Neuronal stem cell (in vitro differentiated cells): ENCODE data around the gene DGLUCY.
"Not testable (repeated sequence)": the region's sequence is repeated elsewhere in the genome, so short reads cannot be mapped to it uniquely, and the experiment has no call there.

Experiments used
- DNase-seq: peaks from one replicate; pipeline ENCODE4 v3.0.0-alpha.2; 2013; ENCODE audit warnings: low spot score
- H2AFZ ChIP-seq: one replicate; pipeline ENCODE4 v1.6.1; 2013; ENCODE audit warnings: mild to moderate bottlenecking, low read length, inconsistent platforms
- H2AK5ac ChIP-seq: 2 replicates; pipeline ENCODE4 v1.6.1; 2013; ENCODE audit warnings: low read depth, mild to moderate bottlenecking, inconsistent platforms, low read length, moderate library complexity, mixed read lengths
- H2BK120ac ChIP-seq: 2 replicates; pipeline ENCODE4 v1.6.1; 2013; ENCODE audit warnings: low read depth, mild to moderate bottlenecking, inconsistent platforms, low read length, moderate library complexity, mixed read lengths
- H2BK12ac ChIP-seq: one replicate; pipeline ENCODE4 v1.6.1; 2013; ENCODE audit warnings: low read length, inconsistent platforms
- H2BK15ac ChIP-seq: 2 replicates; pipeline ENCODE4 v1.6.1; 2013; ENCODE audit warnings: mild to moderate bottlenecking, low read length, inconsistent platforms, mixed read lengths
- H2BK5ac ChIP-seq: one replicate; pipeline ENCODE4 v1.6.1; 2013; ENCODE audit warnings: inconsistent platforms, mild to moderate bottlenecking, low read length, moderate library complexity
- H3K14ac ChIP-seq: one replicate; pipeline ENCODE4 v1.6.1; 2013; ENCODE audit warnings: low read length, inconsistent platforms
- H3K18ac ChIP-seq: 2 replicates; pipeline ENCODE4 v1.6.1; 2013; ENCODE audit warnings: low read length, inconsistent platforms
- H3K23ac ChIP-seq: 2 replicates; pipeline ENCODE4 v1.6.1; 2013; ENCODE audit warnings: low read depth, mild to moderate bottlenecking, mixed read lengths, low read length, inconsistent platforms; ENCODE audit not compliant: poor library complexity
- H3K27ac ChIP-seq: replicated peaks from 3 replicates; pipeline ENCODE4 v1.5.1; 2013; ENCODE audit warnings: low read length, inconsistent platforms
- H3K27me3 ChIP-seq, 3 experiments: 2 replicates each; pipeline ENCODE4 v1.6.1; 2013; ENCODE audit warnings: low read length in 3 of 3, mild to moderate bottlenecking in 2 of 3, inconsistent platforms in 1 of 3, low read depth in 1 of 3, mixed read lengths in 1 of 3, moderate library complexity in 1 of 3; ENCODE audit not compliant: control insufficient read depth in 3 of 3, insufficient read depth in 3 of 3
- H3K36me3 ChIP-seq, 2 donors: replicated peaks in 1 of 2; 2 replicates each; pipeline ENCODE4 v1.6.1; 2013; ENCODE audit warnings: low read length in 2 of 2; ENCODE audit not compliant: control insufficient read depth in 2 of 2, insufficient read depth in 2 of 2
- H3K4ac ChIP-seq: 2 replicates; pipeline ENCODE4 v1.6.1; 2013; ENCODE audit warnings: inconsistent platforms, mild to moderate bottlenecking, low read length, moderate library complexity
- H3K4me1 ChIP-seq, 2 donors: 1 replicate in 1 of 2; 2 replicates in 1 of 2; pipeline ENCODE4 v1.6.1; 2013; ENCODE audit warnings: low read length in 2 of 2, low read depth in 1 of 2; ENCODE audit not compliant: control insufficient read depth in 2 of 2, insufficient read depth in 1 of 2
- H3K4me2 ChIP-seq: one replicate; pipeline ENCODE4 v1.6.1; 2013; ENCODE audit warnings: mild to moderate bottlenecking, low read length, inconsistent platforms; ENCODE audit not compliant: insufficient read depth, poor library complexity, severe bottlenecking
- H3K4me3 ChIP-seq, 2 donors: 2 replicates each; pipeline ENCODE4 v1.5.1; 2013; ENCODE audit warnings: low read length in 2 of 2, mild to moderate bottlenecking in 2 of 2, inconsistent platforms in 1 of 2, moderate library complexity in 1 of 2
- H3K79me1 ChIP-seq: one replicate; pipeline ENCODE4 v1.6.1; 2013; ENCODE audit warnings: low read depth, mild to moderate bottlenecking, inconsistent platforms, low read length, moderate library complexity
- H3K9ac ChIP-seq: one replicate; pipeline ENCODE4 v1.6.1; 2013; ENCODE audit warnings: mild to moderate bottlenecking, low read depth, low read length, inconsistent platforms; ENCODE audit not compliant: poor library complexity
- H3K9me3 ChIP-seq, 2 donors: replicated peaks in 1 of 2; 2 replicates each; pipeline versions ENCODE3 to v1.6.1; 2013; ENCODE audit warnings: low read length in 2 of 2, mild to moderate bottlenecking in 2 of 2, inconsistent platforms in 1 of 2, low read depth in 1 of 2, mixed read lengths in 1 of 2, moderate library complexity in 1 of 2; ENCODE audit not compliant: control insufficient read depth in 2 of 2, insufficient read depth in 1 of 2
- H4K8ac ChIP-seq: one replicate; pipeline ENCODE4 v1.6.1; 2013; ENCODE audit warnings: low read depth, mild to moderate bottlenecking, inconsistent platforms, low read length, moderate library complexity
- H4K91ac ChIP-seq: one replicate; pipeline ENCODE4 v1.6.1; 2013; ENCODE audit warnings: low read length, low read depth, mild to moderate bottlenecking, inconsistent platforms; ENCODE audit not compliant: poor library complexity
- WGBS, 2 donors: extraction: QIAGEN DNeasy Blood & Tissue Kit; methylation state at CpG; one replicate each; pipeline ENCODE4 v1.1.7; 2013; ENCODE audit warnings: missing lambda C conversion rate in 2 of 2, mixed read lengths in 1 of 2; ENCODE audit not compliant: insufficient read length in 2 of 2, insufficient replicate concordance in 1 of 2; ENCODE audit errors: extremely low coverage in 2 of 2; 5-methylcytosine and 5-hydroxymethylcytosine counted together

Gene DGLUCY

GRCh38 chr14:91094772-91095171, 19.1 kb upstream of the DGLUCY start:
- no peaks in the 10 kb centered on the region for H3K9me3 ChIP-seq
- H4K91ac ChIP-seq: no peak overlapping the region
- no peak overlapping the region for H3K4me3 ChIP-seq
- no peak overlapping the region for H3K27ac ChIP-seq
- H2AFZ ChIP-seq: no peak overlapping the region
- no peak overlapping the region for H2BK5ac ChIP-seq
- DNase-seq: no peak
- no peak overlapping the region for H2AK5ac ChIP-seq
- no peak overlapping the region for H3K14ac ChIP-seq
- H3K27me3 ChIP-seq: no peaks in the 10 kb centered on the region
- no peak overlapping the region for H2BK120ac ChIP-seq
- no peak overlapping the region for H2BK12ac ChIP-seq
- no peak overlapping the region for H2BK15ac ChIP-seq
- H3K79me1 ChIP-seq: no peaks in the 10 kb centered on the region
- H3K36me3 ChIP-seq: no peaks in the 10 kb centered on the region
- WGBS, 2 donors: no CpG with 5 or more reads among the region's 4 CpGs
- no peak overlapping the region for H3K4me2 ChIP-seq
- H3K4ac ChIP-seq: no peak overlapping the region
- no peak overlapping the region for H3K18ac ChIP-seq
- H4K8ac ChIP-seq: no peak overlapping the region
- H3K4me1 ChIP-seq: peaks cover 0 to 2% of the 10 kb centered on the region in 2 donors
- no peak overlapping the region for H3K23ac ChIP-seq
- no peak overlapping the region for H3K9ac ChIP-seq

GRCh38 chr14:91095178-91095577, 18.7 kb upstream of the DGLUCY start:
- Histone ChIP-seq H3K79me1 (no peaks in the 10 kb centered on the region), H2BK120ac (no peak overlapping the region), H3K4me1 (peaks cover 0 to 2% of the 10 kb centered on the region in 2 donors), H3K4me3 (no peak overlapping the region), H3K4me2 (no peak overlapping the region), H2BK15ac (no peak overlapping the region), H2AFZ (no peak overlapping the region), H3K27me3 (no peaks in the 10 kb centered on the region), H3K9ac (no peak overlapping the region), H3K27ac (no peak overlapping the region), H3K23ac (no peak overlapping the region), H2BK12ac (no peak overlapping the region), H2AK5ac (no peak overlapping the region), H3K9me3 (no peaks in the 10 kb centered on the region), H3K36me3 (no peaks in the 10 kb centered on the region), H4K8ac (no peak overlapping the region), H3K18ac (no peak overlapping the region), H3K4ac (no peak overlapping the region), H2BK5ac (no peak overlapping the region), H3K14ac (no peak overlapping the region), H4K91ac (no peak overlapping the region)
- DNase-seq: no peak
- no CpG with 5 or more reads among the region's 8 CpGs for WGBS, 2 donors

GRCh38 chr14:91097657-91098056, 16.2 kb upstream of the DGLUCY start:
- H4K91ac ChIP-seq, H4K8ac ChIP-seq, H3K4ac ChIP-seq, DNase-seq, H3K23ac ChIP-seq, H2AK5ac ChIP-seq, H3K79me1 ChIP-seq, H2AFZ ChIP-seq, H3K4me1 ChIP-seq, H2BK5ac ChIP-seq, H2BK12ac ChIP-seq, H3K4me3 ChIP-seq, H3K36me3 ChIP-seq, H3K4me2 ChIP-seq, H3K27me3 ChIP-seq, H2BK120ac ChIP-seq, H3K18ac ChIP-seq, H3K9me3 ChIP-seq, H3K14ac ChIP-seq, H2BK15ac ChIP-seq, H3K27ac ChIP-seq, H3K9ac ChIP-seq: not testable (repeated sequence)
- no CpG with 5 or more reads among the region's 5 CpGs for WGBS, 2 donors

- Histone ChIP-seq H4K91ac (no peak overlapping the region), H3K9me3 (no peaks in the 10 kb centered on the region), H2BK15ac (no peak overlapping the region), H2AK5ac (no peak overlapping the region), H2BK5ac (no peak overlapping the region), H3K27me3 (no peaks in the 10 kb centered on the region), H3K27ac (no peak overlapping the region), H3K18ac (no peak overlapping the region), H3K4me2 (no peak overlapping the region), H3K36me3 (no peaks in the 10 kb centered on the region), H3K4me1 (peaks cover 0 to 2% of the 10 kb centered on the region in 2 donors), H3K23ac (no peak overlapping the region), H3K14ac (no peak overlapping the region), H2BK120ac (no peak overlapping the region), H3K4me3 (no peak overlapping the region), H4K8ac (no peak overlapping the region), H3K79me1 (no peaks in the 10 kb centered on the region), H2BK12ac (no peak overlapping the region), H2AFZ (no peak overlapping the region), H3K4ac (no peak overlapping the region), H3K9ac (no peak overlapping the region)
- no CpG with 5 or more reads among the region's 3 CpGs for WGBS, 2 donors
- no peak for DNase-seq
These were observed 15.3 kb upstream of the DGLUCY start for GRCh38 chr14:91098591-91098990.
